Esophagus muscularis mucosa (tissue), 4 donors: ENCODE measurements around the gene CDC42SE2. TPM values are rescaled to one million over a fixed set of nuclear protein-coding genes. Genes with fewer than 3 reads are reported as not detected.

Experiments
- DNase-seq: peaks from one replicate; pipeline ENCODE4 v3.0.0-alpha.2; 2017; ENCODE audit errors: extremely low spot score
- H3K27ac ChIP-seq, 4 donors: fragments of 200-600 bp; sonication (generic); replicated peaks in 1 of 4; 1 replicate in 3 of 4; 2 replicates in 1 of 4; pipeline ENCODE4 v1.5.1; 2016 to 2019; ENCODE audit warnings: mild to moderate bottlenecking in 1 of 4
- H3K27me3 ChIP-seq, 4 donors: fragments of 200-600 bp; sonication (generic); one replicate each; pipeline versions ENCODE4 v1.5.1 to v1.6.0; 2016 to 2019
- H3K36me3 ChIP-seq, 4 donors: fragments of 200-600 bp; sonication (generic); one replicate each; pipeline ENCODE4 v1.5.1; 2016 to 2019
- H3K4me1 ChIP-seq, 4 donors: fragments of 200-600 bp; sonication (generic); one replicate each; pipeline ENCODE4 v1.5.1; 2016 to 2019
- H3K4me3 ChIP-seq, 4 donors: fragments of 200-600 bp; sonication (generic); 1 replicate in 2 of 4; 2 replicates in 2 of 4; pipeline ENCODE4 v1.5.1; 2016 to 2019; ENCODE audit warnings: mild to moderate bottlenecking in 4 of 4, moderate library complexity in 1 of 4
- H3K9me3 ChIP-seq, 4 donors: fragments of 200-600 bp; sonication (generic); 1 replicate in 3 of 4; 2 replicates in 1 of 4; pipeline ENCODE4 v1.5.1; 2016 to 2019
- EP300 ChIP-seq: sonication (generic); formaldehyde crosslinking; IDR thresholded peaks from one replicate; pipeline ENCODE4 v1.6.1; 2017; ENCODE audit warnings: antibody characterized with exemption
- POLR2A ChIP-seq: fragments of 450-650 bp; IDR thresholded peaks from one replicate; pipeline ENCODE4 v1.6.1; 2017; ENCODE audit warnings: antibody characterized with exemption, moderate library complexity, mild to moderate bottlenecking, low read depth
- POLR2AphosphoS5 ChIP-seq, 2 donors: sonication (generic); formaldehyde crosslinking; IDR thresholded peaks; one replicate each; pipeline ENCODE4 v1.6.1; 2017; ENCODE audit warnings: antibody characterized with exemption in 2 of 2
- WGBS: methylation state at CpG from one replicate; pipeline ENCODE4 v1.1.5; 2018; 5-methylcytosine and 5-hydroxymethylcytosine counted together
- intact Hi-C: fragments of 100-400 bp; cut with DNase I; formaldehyde crosslinking; loops from one replicate; pipeline ENCODE4 v1.15.1; 2023
- total RNA-seq, 4 donors: library from RNA; depleted of rRNA; stranded (reverse); fragments of >200 nt; gene quantifications; one replicate each; pipeline versions ENCODE4 v1.1.0 to v1.2.1, GENCODE V29; 2016
- TF ChIP-seq, protein P1 (sequence below), 3 experiments: fragments of 200-600 bp in 2 of 3; fragments of 450-650 bp in 1 of 3; sonication (generic) in 2 of 3; IDR thresholded peaks; one replicate each; pipeline ENCODE4 v1.5.1; 2017 to 2019; ENCODE audit warnings: antibody characterized with exemption in 3 of 3, mild to moderate bottlenecking in 2 of 3, moderate library complexity in 1 of 3

Gene CDC42SE2
- total RNA-seq, 4 donors from 2014 or later, result 23.1 to 28.0 (median 25.4) TPM

GRCh38 chr5:131392466-131393095 is 128.7 kb downstream of the CDC42SE2 start:
- H3K27me3 ChIP-seq, result no peaks in the 10 kb centered on the region
- no peaks in the 10 kb centered on the region for H3K9me3 ChIP-seq
- H3K27ac ChIP-seq, result no peak overlapping the region
- peaks cover 0 to 18% (median 10%) of the 10 kb centered on the region in 4 donors for H3K4me1 ChIP-seq
- H3K4me3 ChIP-seq, result no peak overlapping the region
- intact Hi-C loops, result no loop called here
- no peak for DNase-seq
- 91% methylated on average over 5 of the region's 5 CpGs for WGBS
- TF ChIP-seq EP300 (no peak), POLR2AphosphoS5 (IDR thresholded peaks at IDR 0.05) (no peak), POLR2A (no peak)
- TF ChIP-seq, protein P1, sequence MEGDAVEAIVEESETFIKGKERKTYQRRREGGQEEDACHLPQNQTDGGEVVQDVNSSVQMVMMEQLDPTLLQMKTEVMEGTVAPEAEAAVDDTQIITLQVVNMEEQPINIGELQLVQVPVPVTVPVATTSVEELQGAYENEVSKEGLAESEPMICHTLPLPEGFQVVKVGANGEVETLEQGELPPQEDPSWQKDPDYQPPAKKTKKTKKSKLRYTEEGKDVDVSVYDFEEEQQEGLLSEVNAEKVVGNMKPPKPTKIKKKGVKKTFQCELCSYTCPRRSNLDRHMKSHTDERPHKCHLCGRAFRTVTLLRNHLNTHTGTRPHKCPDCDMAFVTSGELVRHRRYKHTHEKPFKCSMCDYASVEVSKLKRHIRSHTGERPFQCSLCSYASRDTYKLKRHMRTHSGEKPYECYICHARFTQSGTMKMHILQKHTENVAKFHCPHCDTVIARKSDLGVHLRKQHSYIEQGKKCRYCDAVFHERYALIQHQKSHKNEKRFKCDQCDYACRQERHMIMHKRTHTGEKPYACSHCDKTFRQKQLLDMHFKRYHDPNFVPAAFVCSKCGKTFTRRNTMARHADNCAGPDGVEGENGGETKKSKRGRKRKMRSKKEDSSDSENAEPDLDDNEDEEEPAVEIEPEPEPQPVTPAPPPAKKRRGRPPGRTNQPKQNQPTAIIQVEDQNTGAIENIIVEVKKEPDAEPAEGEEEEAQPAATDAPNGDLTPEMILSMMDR (IDR thresholded peaks at IDR 0.05), result no peak
- peaks cover 0 to 42% (median 23%) of the 10 kb centered on the region in 4 donors for H3K36me3 ChIP-seq

DNA sequence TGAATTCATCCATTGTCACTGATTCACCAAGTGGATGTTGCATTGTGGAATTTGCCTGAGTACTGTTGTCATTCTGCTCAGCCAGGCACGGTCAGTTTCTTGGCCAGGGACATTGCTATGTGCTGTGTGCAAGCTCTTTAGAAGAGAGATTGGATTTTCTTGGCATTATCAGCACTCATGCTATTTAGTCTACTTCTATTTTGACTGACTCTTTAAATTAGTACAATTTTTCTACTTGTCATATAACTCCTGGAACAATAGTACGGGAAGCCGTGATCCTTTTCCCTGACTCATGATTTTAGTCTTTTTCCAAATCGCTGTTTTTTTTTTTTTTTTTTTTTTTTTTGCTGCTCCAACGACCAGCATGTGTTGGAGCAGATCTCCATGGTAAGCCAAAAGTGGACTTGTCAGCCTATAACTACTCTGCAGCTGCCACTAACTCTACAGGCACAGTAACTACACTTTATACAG is 129.7 kb downstream of the CDC42SE2 start:
- Histone ChIP-seq H3K9me3 (no peaks in the 10 kb centered on the region), H3K4me3 (no peak overlapping the region), H3K27me3 (no peaks in the 10 kb centered on the region), H3K4me1 (peaks cover 0 to 28% (median 17%) of the 10 kb centered on the region in 4 donors), H3K36me3 (peaks cover 0 to 42% (median 23%) of the 10 kb centered on the region in 4 donors), H3K27ac (no peak overlapping the region)
- intact Hi-C loops, result no loop called here
- TF ChIP-seq POLR2AphosphoS5 (IDR thresholded peaks at IDR 0.05), result no peak
- TF ChIP-seq, protein P1 (IDR thresholded peaks at IDR 0.05), result no peak
- no peak for TF ChIP-seq POLR2A
- TF ChIP-seq EP300, result no peak
- WGBS, result 29% methylated on average over 5 of the region's 5 CpGs
- no peak for DNase-seq

- no peak overlapping the region for H3K27ac ChIP-seq
- H3K27me3 ChIP-seq, result no peaks in the 10 kb centered on the region
- intact Hi-C loops, result no loop called here
- TF ChIP-seq, protein P1 (IDR thresholded peaks at IDR 0.05), result no peak
- TF ChIP-seq POLR2A, result no peak
- no peak for TF ChIP-seq EP300
- TF ChIP-seq POLR2AphosphoS5 (IDR thresholded peaks at IDR 0.05), result no peak
- H3K4me1 ChIP-seq, result peaks cover 0 to 30% (median 21%) of the 10 kb centered on the region in 4 donors
- 78% methylated on average over 4 of the region's 4 CpGs for WGBS
- no peak overlapping the region for H3K4me3 ChIP-seq
- H3K9me3 ChIP-seq, result no peaks in the 10 kb centered on the region
- peaks cover 0 to 38% (median 23%) of the 10 kb centered on the region in 4 donors for H3K36me3 ChIP-seq
- no peak for DNase-seq
Measured at GRCh38 chr5:131394128-131394527, 130.3 kb downstream of the CDC42SE2 start.

DNA sequence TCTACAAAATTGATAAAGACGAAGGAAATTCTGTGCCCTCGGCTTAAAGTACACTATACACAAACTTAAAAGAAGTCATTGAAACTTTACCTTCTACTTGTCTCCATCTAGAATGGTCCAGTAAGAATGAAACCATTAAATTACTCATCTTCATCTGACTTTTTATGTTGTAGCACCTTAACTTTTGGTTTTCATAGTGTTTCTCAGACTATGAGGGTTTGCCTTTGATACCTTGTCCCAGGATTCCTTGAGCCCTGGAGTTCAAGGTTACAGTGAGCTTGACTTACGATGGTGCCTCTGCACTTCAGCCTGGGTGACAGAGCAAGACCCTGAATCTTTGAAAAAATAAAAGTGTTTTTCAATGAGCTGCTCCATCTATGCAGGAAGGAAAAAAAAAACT is 132.2 kb downstream of the CDC42SE2 start:
- H3K27me3 ChIP-seq, result no peaks in the 10 kb centered on the region
- 100% methylated on average over 3 of the region's 3 CpGs for WGBS
- no peak for DNase-seq
- H3K4me1 ChIP-seq, result peaks cover 0 to 30% (median 21%) of the 10 kb centered on the region in 4 donors
- H3K4me3 ChIP-seq, result no peak overlapping the region
- no peaks in the 10 kb centered on the region for H3K9me3 ChIP-seq
- TF ChIP-seq EP300 (no peak), POLR2AphosphoS5 (IDR thresholded peaks at IDR 0.05) (no peak), POLR2A (no peak)
- TF ChIP-seq, protein P1 (IDR thresholded peaks at IDR 0.05), result no peak
- H3K36me3 ChIP-seq, result peaks cover 0 to 30% (median 20%) of the 10 kb centered on the region in 4 donors
- H3K27ac ChIP-seq, result no peak overlapping the region
- intact Hi-C loops, result no loop called here
